HEK293 (cell line): ENCODE measurements around the gene ZNF181.
A peak's percentile ranks its signal among the peaks of the same experiment; 100 is the strongest.

Experiments
- AEBP2 ChIP-seq: fragments of 450-650 bp; formaldehyde crosslinking; IDR thresholded peaks from 2 replicates; pipeline ENCODE4 v1.5.1; 2016; ENCODE audit warnings: missing biosample characterization, missing genetic modification characterization, borderline replicate concordance
- GLI4 ChIP-seq: fragments of 450-650 bp; formaldehyde crosslinking; IDR thresholded peaks from 2 replicates; pipeline ENCODE4 v1.5.1; 2016; ENCODE audit warnings: missing biosample characterization, missing genetic modification characterization
- GLIS1 ChIP-seq: fragments of 450-650 bp; formaldehyde crosslinking; IDR thresholded peaks from 2 replicates; pipeline ENCODE4 v1.5.1; 2016; ENCODE audit warnings: missing biosample characterization, missing genetic modification characterization
- GLIS2 ChIP-seq: fragments of 450-650 bp; formaldehyde crosslinking; IDR thresholded peaks from 2 replicates; pipeline ENCODE4 v1.5.1; 2016; ENCODE audit warnings: missing biosample characterization, missing genetic modification characterization
- KLF10 ChIP-seq: fragments of 450-650 bp; IDR thresholded peaks from 2 replicates; pipeline ENCODE4 v1.5.1; 2018; ENCODE audit warnings: missing biosample characterization, mild to moderate bottlenecking, missing genetic modification characterization
- KLF16 ChIP-seq: fragments of 450-650 bp; formaldehyde crosslinking; IDR thresholded peaks from 2 replicates; pipeline ENCODE4 v1.5.1; 2017; ENCODE audit warnings: missing biosample characterization, missing genetic modification characterization
- KLF7 ChIP-seq: fragments of 450-650 bp; formaldehyde crosslinking; IDR thresholded peaks from 2 replicates; pipeline ENCODE4 v1.5.1; 2016; ENCODE audit warnings: missing biosample characterization, missing genetic modification characterization, borderline replicate concordance
- OVOL3 ChIP-seq: fragments of 450-650 bp; formaldehyde crosslinking; IDR thresholded peaks from 2 replicates; pipeline ENCODE4 v1.5.1; 2016; ENCODE audit warnings: missing biosample characterization, missing genetic modification characterization
- PRDM6 ChIP-seq: fragments of 450-650 bp; formaldehyde crosslinking; IDR thresholded peaks from 2 replicates; pipeline ENCODE4 v1.5.1; 2017; ENCODE audit warnings: missing biosample characterization, missing genetic modification characterization
- YY1 ChIP-seq: fragments of 450-650 bp; formaldehyde crosslinking; IDR thresholded peaks from 2 replicates; pipeline ENCODE4 v1.5.1; 2018; ENCODE audit warnings: missing biosample characterization, missing genetic modification characterization
- ZBTB20 ChIP-seq: fragments of 450-650 bp; formaldehyde crosslinking; IDR thresholded peaks from 2 replicates; pipeline ENCODE4 v1.5.1; 2016; ENCODE audit warnings: missing biosample characterization, missing genetic modification characterization
- ZBTB6 ChIP-seq: fragments of 450-650 bp; formaldehyde crosslinking; IDR thresholded peaks from 2 replicates; pipeline ENCODE4 v1.5.1; 2017; ENCODE audit warnings: missing biosample characterization, missing genetic modification characterization
- ZBTB8A ChIP-seq: fragments of 450-650 bp; formaldehyde crosslinking; IDR thresholded peaks from 2 replicates; pipeline ENCODE4 v1.5.1; 2016; ENCODE audit warnings: missing biosample characterization, missing genetic modification characterization
- ZEB2 ChIP-seq: fragments of 450-650 bp; formaldehyde crosslinking; IDR thresholded peaks from 2 replicates; pipeline ENCODE4 v1.5.1; 2016; ENCODE audit warnings: missing biosample characterization, missing genetic modification characterization
- ZFHX2 ChIP-seq: fragments of 450-650 bp; formaldehyde crosslinking; conservative IDR thresholded peaks from 2 replicates; pipeline ENCODE4 v1.5.1; 2016; ENCODE audit warnings: missing biosample characterization, missing genetic modification characterization
- ZFP41 ChIP-seq: fragments of 450-650 bp; formaldehyde crosslinking; IDR thresholded peaks from 2 replicates; pipeline ENCODE4 v1.5.1; 2016; ENCODE audit warnings: missing biosample characterization, missing genetic modification characterization, borderline replicate concordance
- ZNF19 ChIP-seq: fragments of 450-650 bp; formaldehyde crosslinking; IDR thresholded peaks from 2 replicates; pipeline ENCODE4; 2016; ENCODE audit warnings: missing biosample characterization, missing genetic modification characterization, low read depth
- ZNF2 ChIP-seq: fragments of 450-650 bp; formaldehyde crosslinking; IDR thresholded peaks from 2 replicates; pipeline ENCODE4 v1.5.1; 2016; ENCODE audit warnings: missing biosample characterization, missing genetic modification characterization
- ZNF302 ChIP-seq: fragments of 450-650 bp; formaldehyde crosslinking; IDR thresholded peaks from 2 replicates; pipeline ENCODE4 v1.5.1; 2016; ENCODE audit warnings: missing biosample characterization, missing genetic modification characterization, low read depth
- ZNF335 ChIP-seq: fragments of 450-650 bp; formaldehyde crosslinking; conservative IDR thresholded peaks from 2 replicates; pipeline ENCODE4 v1.5.1; 2016; ENCODE audit warnings: missing biosample characterization, missing genetic modification characterization
- ZNF394 ChIP-seq: fragments of 450-650 bp; formaldehyde crosslinking; IDR thresholded peaks from 2 replicates; pipeline ENCODE4 v1.5.1; 2016; ENCODE audit warnings: missing biosample characterization, missing genetic modification characterization, mild to moderate bottlenecking, moderate library complexity, borderline replicate concordance
- ZNF510 ChIP-seq: fragments of 450-650 bp; formaldehyde crosslinking; IDR thresholded peaks from 2 replicates; pipeline ENCODE4 v1.5.1; 2018; ENCODE audit warnings: mild to moderate bottlenecking, missing genetic modification characterization, missing biosample characterization; ENCODE audit not compliant: insufficient replicate concordance
- ZNF529 ChIP-seq: fragments of 450-650 bp; formaldehyde crosslinking; IDR thresholded peaks from 2 replicates; pipeline ENCODE4 v1.5.1; 2017; ENCODE audit warnings: missing genetic modification characterization, missing biosample characterization; ENCODE audit not compliant: insufficient replicate concordance
- ZNF561 ChIP-seq: fragments of 450-650 bp; IDR thresholded peaks from 2 replicates; pipeline ENCODE4 v1.5.1; 2018; ENCODE audit warnings: missing biosample characterization, missing genetic modification characterization, borderline replicate concordance
- ZNF585B ChIP-seq: fragments of 450-650 bp; formaldehyde crosslinking; IDR thresholded peaks from 2 replicates; pipeline ENCODE4 v1.5.1; 2016; ENCODE audit warnings: missing biosample characterization, missing genetic modification characterization
- ZNF610 ChIP-seq: fragments of 450-650 bp; formaldehyde crosslinking; IDR thresholded peaks from 2 replicates; pipeline ENCODE4 v1.5.1; 2016; ENCODE audit warnings: missing biosample characterization, missing genetic modification characterization, borderline replicate concordance
- ZNF621 ChIP-seq: fragments of 450-650 bp; formaldehyde crosslinking; IDR thresholded peaks from 2 replicates; pipeline ENCODE4 v1.5.1; 2017; ENCODE audit warnings: missing biosample characterization, missing genetic modification characterization
- ZNF654 ChIP-seq: fragments of 450-650 bp; formaldehyde crosslinking; IDR thresholded peaks from 2 replicates; pipeline ENCODE4 v1.5.1; 2016; ENCODE audit warnings: low read depth, missing biosample characterization, missing genetic modification characterization
- ZSCAN23 ChIP-seq: fragments of 450-650 bp; formaldehyde crosslinking; IDR thresholded peaks from 2 replicates; pipeline ENCODE4 v1.5.1; 2016; ENCODE audit warnings: missing biosample characterization, missing genetic modification characterization
- ZSCAN30 ChIP-seq: fragments of 450-650 bp; IDR thresholded peaks from 2 replicates; pipeline ENCODE4 v1.5.1; 2018; ENCODE audit warnings: missing biosample characterization, mild to moderate bottlenecking, missing genetic modification characterization, moderate library complexity
- TF ChIP-seq, protein P1 (sequence below): fragments of 450-650 bp; formaldehyde crosslinking; IDR thresholded peaks from 2 replicates; pipeline ENCODE4 v1.5.1; 2016; ENCODE audit warnings: missing biosample characterization, missing genetic modification characterization
- TF ChIP-seq, protein P2 (sequence below): IDR thresholded peaks from 2 replicates; pipeline ENCODE4 v1.6.1; 2011; ENCODE audit warnings: mild to moderate bottlenecking, low read depth, low read length, borderline replicate concordance

ZNF181 gene

GRCh38 chr19:34772697-34773554 is 38.9 kb downstream of the ZNF181 start, which contains the start of gene ZNF599 (continued):
- TF ChIP-seq, protein P1, sequence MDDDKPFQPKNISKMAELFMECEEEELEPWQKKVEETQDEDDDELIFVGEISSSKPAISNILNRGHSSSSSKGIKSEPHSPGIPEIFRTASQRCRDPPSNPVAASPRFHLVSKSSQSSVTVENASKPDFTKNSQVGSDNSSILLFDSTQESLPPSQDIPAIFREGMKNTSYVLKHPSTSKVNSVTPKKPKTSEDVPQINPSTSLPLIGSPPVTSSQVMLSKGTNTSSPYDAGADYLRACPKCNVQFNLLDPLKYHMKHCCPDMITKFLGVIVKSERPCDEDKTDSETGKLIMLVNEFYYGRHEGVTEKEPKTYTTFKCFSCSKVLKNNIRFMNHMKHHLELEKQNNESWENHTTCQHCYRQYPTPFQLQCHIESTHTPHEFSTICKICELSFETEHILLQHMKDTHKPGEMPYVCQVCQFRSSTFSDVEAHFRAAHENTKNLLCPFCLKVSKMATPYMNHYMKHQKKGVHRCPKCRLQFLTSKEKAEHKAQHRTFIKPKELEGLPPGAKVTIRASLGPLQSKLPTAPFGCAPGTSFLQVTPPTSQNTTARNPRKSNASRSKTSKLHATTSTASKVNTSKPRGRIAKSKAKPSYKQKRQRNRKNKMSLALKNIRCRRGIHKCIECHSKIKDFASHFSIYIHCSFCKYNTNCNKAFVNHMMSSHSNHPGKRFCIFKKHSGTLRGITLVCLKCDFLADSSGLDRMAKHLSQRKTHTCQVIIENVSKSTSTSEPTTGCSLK (tag by site-specific recombination) = no peak
- no peak; the same call in 1 of the 2 replicates for TF ChIP-seq ZEB2 (tag by site-specific recombination)
- TF ChIP-seq ZSCAN23 = 0 out of 2 replicates have a peak, but pooled peaks have one; percentile 26
- TF ChIP-seq ZFP41 = no peak
- no peak; the same call in 1 of the 2 replicates for TF ChIP-seq ZNF394 (tag by site-specific recombination)
- TF ChIP-seq GLIS1 (tag by site-specific recombination) = no peak
- TF ChIP-seq ZNF529 (tag by site-specific recombination) = no peak
- TF ChIP-seq ZNF510 (tag by site-specific recombination) = no peak
- TF ChIP-seq ZNF19 (tag by site-specific recombination) = no peak
- peak; percentile 52; the same call in 1 of the 2 replicates for TF ChIP-seq ZNF561 (tag by site-specific recombination)
- no peak for TF ChIP-seq KLF7 (tag by site-specific recombination)
- TF ChIP-seq PRDM6 (tag by site-specific recombination) = no peak
- TF ChIP-seq KLF10 (tag by site-specific recombination) = no peak
- TF ChIP-seq ZBTB6 (tag by site-specific recombination) = 0 out of 2 replicates have a peak, but pooled peaks have one; percentile 36
- TF ChIP-seq GLI4 (tag by site-specific recombination) = no peak
- 0 out of 2 replicates have a peak, but pooled peaks have one; percentile 27 for TF ChIP-seq YY1
- TF ChIP-seq ZFHX2 (tag by site-specific recombination) = peak; percentile 85
- TF ChIP-seq GLIS2 (tag by site-specific recombination) = no peak
- no peak for TF ChIP-seq ZNF654 (tag by site-specific recombination)
- TF ChIP-seq OVOL3 = peak; percentile 97
- no peak for TF ChIP-seq ZNF302
- peak; percentile 81 for TF ChIP-seq ZNF610 (tag by site-specific recombination)
- peak; percentile 96 for TF ChIP-seq ZNF335 (tag by site-specific recombination)
- TF ChIP-seq ZSCAN30 = 0 out of 2 replicates have a peak, but pooled peaks have one; percentile 33
- TF ChIP-seq ZNF585B (tag by site-specific recombination) = no peak; the same call in 1 of the 2 replicates
- TF ChIP-seq, protein P2, sequence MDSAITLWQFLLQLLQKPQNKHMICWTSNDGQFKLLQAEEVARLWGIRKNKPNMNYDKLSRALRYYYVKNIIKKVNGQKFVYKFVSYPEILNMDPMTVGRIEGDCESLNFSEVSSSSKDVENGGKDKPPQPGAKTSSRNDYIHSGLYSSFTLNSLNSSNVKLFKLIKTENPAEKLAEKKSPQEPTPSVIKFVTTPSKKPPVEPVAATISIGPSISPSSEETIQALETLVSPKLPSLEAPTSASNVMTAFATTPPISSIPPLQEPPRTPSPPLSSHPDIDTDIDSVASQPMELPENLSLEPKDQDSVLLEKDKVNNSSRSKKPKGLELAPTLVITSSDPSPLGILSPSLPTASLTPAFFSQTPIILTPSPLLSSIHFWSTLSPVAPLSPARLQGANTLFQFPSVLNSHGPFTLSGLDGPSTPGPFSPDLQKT = no peak
- TF ChIP-seq ZBTB20 (tag by site-specific recombination) = no peak; the same call in 1 of the 2 replicates
- no peak for TF ChIP-seq ZNF621
- peak; percentile 72 for TF ChIP-seq ZBTB8A (tag by site-specific recombination)
- peak; percentile 98 for TF ChIP-seq KLF16 (tag by site-specific recombination)
- TF ChIP-seq AEBP2 (tag by site-specific recombination) = no peak
- peak; percentile 83 for TF ChIP-seq ZNF2 (tag by site-specific recombination)
